GM19239 (cell line): ENCODE measurements around the gene PPIL3.
A peak's percentile ranks its signal among the peaks of the same experiment; 100 is the strongest.

ENCODE experiments used
- DNase-seq: peaks from one replicate; pipeline ENCODE4 v3.0.0; 2011; ENCODE audit warnings: low spot score; ENCODE audit not compliant: insufficient read length
- FAIRE-seq: peaks from 2 replicates; lab custom pipeline; 2011; peaks lifted over from hg19 to GRCh38; lab: Jason Lieb, UNC

PPIL3 gene

DNA sequence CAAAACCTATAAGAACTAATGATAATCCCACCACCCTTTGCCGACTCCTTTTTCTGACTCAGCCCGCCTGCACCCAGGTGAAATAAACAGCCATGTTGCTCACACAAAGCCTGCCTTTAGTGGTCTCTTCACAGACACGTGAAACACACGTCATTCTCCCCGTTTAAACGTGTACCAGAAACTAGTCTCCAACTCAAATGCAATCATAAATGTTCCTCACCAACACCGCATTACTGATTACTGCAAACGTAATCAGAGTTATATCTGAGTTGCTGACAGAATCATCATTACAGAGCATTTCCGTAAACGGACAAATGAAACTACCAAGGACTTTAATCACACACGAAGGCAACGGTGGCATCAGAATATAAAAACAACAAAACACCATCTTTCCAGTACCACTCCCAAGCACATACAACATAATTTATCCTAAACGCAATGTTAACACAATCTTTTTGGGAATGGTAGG lies 26.3 kb downstream of the PPIL3 start:
- DNase-seq, result no peak
- FAIRE-seq, result peak; percentile 86

- FAIRE-seq (no peak), DNase-seq (no peak)
Measured at GRCh38 chr2:200861617-200862155, 27.2 kb downstream of the PPIL3 start.

DNA sequence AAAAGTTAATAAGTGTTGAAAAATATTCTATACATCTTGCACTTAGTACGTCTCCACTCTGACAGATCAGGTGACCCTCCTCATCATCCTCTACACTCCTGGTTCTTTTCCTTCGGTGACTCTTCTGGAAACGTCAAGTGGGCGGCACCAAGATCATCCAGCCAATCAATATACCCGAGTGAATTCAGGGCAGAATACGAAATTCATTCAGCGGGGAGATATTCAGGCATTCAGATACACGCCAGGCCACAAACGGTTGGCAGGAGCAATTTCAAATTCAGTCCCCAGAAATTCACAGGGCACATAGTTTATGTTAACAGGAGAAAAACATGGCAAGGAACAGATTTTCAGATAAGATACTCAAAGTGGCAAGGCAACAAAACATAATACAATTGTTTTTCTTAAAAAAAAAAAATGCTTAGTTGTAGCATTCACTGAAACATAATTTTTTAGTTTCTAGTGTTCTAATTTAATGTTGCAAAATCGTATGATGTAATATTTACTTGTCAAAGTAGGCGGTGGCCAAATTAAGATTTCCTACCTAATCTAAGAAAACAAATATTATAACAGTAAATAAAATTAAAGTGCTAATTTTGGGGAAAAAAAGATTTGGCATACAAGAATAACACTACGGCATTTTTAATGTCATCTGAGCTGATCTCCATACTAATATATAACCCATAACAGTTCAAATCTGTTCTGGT lies 28.6 kb downstream of the PPIL3 start:
- FAIRE-seq, result no peak
- no peak for DNase-seq

DNA sequence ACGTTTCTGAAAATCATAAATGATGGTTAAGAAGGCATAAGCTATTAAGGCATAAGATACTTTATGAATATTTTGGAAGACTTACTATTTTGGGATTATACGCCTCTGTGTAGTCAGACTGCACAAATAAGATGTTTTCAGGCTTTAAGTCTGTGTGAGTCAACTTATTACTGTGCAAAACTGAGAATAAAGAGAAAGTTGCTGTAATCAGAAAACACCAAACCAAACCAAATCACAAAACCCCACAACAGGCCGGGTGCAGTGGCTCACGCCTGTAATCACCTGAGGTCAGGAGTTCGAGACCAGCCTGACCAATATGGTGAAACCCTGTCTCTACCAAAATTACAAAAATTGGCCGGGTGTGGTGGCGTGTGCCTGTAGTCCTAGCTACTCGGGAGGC lies 32.1 kb downstream of the PPIL3 start:
- FAIRE-seq (no peak), DNase-seq (no peak)

GRCh38 chr2:200852605-200853004 lies 36.3 kb downstream of the PPIL3 start:
- no peak for FAIRE-seq
- no peak for DNase-seq

- no peak for FAIRE-seq
- DNase-seq, result no peak
Measured at GRCh38 chr2:200851398-200852248, 37.3 kb downstream of the PPIL3 start.

DNA sequence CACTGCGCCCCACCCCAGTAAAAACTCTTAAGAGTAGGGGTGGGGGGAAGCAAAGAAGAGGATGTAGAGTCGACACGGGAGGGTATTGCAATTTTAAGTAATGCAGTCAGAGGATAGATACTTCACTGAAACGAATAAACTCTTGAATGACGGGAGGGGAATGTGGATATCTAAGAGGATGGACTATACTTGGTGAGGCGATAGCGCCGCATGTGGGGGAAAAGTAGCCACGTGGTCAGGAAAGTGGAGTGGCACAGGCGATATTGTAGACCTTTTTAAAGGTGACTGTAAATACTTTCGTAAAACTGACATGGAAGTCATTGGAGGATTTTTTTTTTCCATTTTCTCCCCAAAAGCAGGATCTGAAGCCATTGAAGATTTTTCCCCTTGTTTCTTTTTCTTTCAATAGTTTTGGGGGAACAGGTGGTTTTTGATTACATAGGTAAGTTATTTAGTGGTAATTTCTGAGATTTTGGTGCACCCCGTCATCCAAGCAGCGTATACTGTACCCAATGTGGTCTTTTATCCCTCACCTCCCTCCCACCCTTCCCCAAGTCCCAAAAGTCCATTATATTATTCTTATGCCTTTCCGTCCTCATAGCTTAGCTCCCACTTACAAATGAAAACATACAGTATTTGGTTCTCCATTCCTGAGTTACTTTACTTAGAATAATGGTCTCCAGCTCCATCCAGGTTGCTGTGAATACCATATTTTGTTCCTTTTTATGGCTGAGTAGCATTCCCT lies 38.2 kb downstream of the PPIL3 start:
- no peak for FAIRE-seq
- DNase-seq, result no peak

- no peak for FAIRE-seq
- DNase-seq, result no peak
Measured at GRCh38 chr2:200847939-200848338, 40.9 kb downstream of the PPIL3 start.

DNA sequence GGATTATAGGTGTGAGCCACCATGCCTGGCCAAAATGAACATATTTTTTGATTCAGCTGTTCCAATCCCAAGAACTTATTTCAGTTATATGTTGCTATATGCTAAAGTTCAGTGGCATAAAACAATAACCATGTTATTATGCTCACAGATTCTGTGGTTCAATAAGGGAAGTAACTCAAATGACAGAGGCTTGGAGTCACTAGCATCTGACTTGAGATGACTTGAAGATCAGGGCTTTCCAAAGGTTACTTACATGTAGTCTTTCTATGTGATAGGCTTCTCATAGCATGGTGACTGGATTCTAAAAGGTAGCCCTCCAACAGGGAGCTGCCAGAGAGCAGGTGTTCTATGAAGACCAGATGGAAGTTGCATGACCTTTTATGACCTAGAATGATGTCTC lies 41.6 kb downstream of the PPIL3 start:
- DNase-seq, result no peak
- no peak for FAIRE-seq

DNA sequence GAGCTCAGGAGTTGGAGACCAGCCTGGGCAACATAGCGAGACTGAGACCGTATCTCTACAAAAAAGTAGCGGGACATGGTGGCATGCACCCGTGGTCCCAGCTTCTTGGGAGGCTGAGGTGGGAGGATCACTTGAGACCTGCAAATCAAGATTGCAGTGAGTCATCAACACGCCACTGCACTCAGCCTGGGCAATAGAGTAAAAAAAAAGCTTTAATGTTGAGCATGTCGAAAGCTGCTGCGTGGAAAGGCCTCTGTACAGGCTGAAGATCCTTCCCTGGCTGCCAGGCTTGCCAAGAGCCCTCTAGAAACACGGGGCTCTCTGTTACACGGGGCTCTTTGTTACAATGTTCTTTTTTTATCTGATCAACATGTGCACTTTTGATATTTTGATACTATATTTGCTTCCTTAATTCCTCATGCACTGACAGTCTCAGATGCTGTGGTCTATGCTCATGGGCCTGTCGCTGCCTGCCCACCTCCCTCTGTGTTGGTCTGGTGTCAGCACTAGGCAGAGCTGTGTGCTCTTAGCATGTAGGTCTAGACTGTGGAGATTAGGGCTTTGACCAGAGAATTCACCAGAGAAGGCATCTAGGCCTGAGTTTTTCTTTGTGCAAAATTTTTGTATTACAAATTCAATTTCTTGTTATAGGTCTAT lies 43.1 kb downstream of the PPIL3 start:
- FAIRE-seq (no peak), DNase-seq (no peak)

DNA sequence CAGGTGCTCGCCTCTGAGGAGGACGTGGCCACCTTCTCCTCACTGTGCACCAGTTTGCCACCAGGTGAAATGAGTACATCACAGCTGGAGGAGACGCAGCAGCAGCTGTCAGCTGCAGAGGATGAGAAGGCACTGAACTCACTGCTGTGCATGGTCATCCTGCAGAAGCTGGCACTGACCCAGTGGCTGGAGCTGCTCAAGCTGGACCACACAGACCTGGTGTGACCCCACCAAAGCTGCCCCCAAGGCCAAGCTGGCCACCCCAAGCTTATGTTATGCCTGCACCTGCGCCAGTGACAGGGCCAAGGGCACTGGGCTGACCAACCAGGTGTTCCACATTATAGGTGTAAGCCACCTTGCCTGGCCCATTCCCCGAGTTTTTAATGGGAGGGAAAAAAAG lies 43.7 kb downstream of the PPIL3 start:
- DNase-seq (no peak), FAIRE-seq (no peak)

DNA sequence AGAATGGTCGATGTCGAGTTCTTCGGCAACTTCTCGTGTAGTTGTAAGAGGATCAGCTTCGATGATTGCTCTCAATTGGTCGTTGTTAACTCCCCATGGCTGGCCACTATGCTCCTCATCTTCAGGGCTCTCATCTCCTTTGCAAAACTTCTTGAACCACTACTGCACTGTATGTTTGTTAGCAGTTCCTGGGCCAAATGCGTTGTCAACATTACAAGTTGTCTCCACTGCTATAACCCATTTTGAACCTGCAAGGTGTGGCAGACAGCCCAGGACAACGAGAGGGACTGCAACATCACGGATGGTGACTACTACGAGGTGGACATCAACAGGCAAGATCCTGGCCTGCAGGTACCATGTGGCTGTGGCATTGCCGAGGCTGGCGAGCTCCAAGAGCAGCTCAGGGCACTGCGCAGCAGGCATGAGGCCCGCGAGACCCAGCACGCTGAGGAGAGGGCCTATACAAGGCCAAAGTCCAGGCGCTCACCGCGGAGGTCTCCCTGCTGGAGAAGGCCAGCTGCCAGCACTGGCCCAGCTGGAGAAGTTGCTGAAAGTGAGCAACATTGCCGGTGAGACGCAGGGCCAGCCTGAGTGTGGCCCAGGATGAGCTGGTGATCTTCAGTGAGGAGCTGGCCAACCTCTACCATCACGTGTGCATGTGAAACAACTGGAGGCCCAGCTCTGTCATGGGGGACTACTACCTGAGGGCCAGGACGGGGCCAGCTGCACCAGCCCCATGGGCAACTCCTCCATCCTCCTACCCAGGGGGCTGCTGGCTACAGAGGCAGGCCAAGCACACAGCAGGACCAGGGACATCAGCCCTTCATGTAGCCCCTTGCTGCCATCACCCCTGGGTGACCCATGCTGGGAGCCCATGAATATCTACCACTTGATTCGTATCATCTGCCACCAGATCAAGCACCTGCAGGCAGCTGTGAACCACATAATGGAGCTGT lies 44.6 kb downstream of the PPIL3 start:
- DNase-seq (no peak), FAIRE-seq (no peak)

DNA sequence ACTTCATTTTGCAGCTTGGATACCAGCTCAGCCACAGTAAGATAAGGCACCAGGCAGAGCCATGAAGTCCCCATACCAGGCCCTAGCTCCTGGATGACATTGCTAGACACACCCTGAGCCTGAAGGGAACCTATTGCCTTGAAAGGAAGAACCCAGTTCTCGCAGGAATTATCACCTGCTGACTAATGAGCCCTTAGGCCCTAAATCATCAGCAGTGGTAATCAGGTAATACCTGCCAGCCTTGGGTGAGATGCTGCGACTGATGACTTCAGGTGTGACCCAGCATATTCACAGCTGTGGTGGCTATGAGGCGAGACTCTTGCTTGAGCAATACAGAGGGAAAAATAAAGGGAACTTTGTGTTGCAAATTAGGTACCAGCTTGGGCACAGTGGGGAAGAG lies 49.4 kb downstream of the PPIL3 start:
- DNase-seq (no peak), FAIRE-seq (no peak)

DNA sequence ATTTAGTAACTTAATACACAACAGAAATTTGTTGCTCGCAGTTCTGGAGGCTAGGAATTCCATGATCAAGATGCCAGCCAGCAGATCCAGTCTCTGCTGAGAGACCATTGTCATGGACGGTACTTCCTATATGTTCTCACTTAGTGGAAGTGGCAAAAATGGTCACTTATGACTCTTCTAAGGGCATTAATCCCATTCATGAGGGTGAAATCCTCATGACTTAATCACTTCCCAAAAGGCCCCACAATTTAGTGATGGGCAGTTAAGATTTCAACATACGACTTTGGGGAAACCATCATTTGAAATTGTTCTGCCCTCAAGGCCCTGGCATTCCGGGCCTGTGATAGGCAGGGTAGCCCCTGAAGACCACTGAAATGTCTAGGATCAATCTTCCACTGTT lies 54.2 kb downstream of the PPIL3 start:
- no peak for FAIRE-seq
- no peak for DNase-seq

DNA sequence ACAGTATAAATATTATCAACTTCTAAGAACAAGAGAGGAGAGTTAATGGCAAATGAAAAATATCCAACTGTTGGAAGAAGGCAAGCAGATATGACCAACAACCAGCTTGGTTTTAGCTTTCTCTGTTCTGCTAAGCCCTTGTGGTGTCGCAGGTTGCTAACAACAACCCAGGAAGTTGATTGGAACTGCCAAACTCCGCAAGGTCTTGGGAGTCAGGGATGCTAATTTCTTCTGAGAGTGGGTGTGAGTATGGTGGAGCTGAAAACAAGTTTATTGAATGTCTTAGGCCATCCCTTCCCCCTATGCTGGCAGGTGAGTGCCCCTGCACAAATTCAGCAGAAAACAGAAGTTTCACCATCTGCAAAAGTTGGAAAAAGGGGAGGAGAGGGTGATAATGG lies 59.6 kb downstream of the PPIL3 start:
- no peak for DNase-seq
- FAIRE-seq, result no peak

GRCh38 chr2:200828572-200829257 lies 60.2 kb downstream of the PPIL3 start:
- DNase-seq, result no peak
- FAIRE-seq, result no peak

DNA sequence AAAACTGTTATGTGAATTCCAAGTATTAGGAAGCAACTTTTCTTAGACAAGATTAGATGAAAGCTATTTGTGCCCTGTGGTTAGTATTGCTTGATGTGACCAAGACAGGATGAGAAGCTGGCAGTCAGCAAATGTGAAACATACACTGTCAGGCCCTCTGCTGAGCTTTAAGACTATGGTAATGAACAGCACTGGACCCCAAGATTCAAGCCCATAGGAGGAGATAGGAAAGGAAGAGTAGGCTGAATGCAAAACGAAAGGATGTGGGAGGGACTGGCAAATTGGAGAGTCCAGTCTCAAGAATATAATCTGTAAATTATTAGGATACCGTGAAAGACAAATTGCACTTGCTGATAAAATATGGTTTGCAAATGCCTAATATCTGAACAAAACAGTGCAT lies 60.8 kb downstream of the PPIL3 start:
- DNase-seq, result no peak
- no peak for FAIRE-seq

GRCh38 chr2:200821686-200822245 lies 67.1 kb downstream of the PPIL3 start:
- DNase-seq, result no peak
- FAIRE-seq, result no peak
